ENCODE measurements around the gene DNM3. TPM values are rescaled to one million over a fixed set of nuclear protein-coding genes. Genes with fewer than 3 reads are reported as not detected.
"Not testable (repeated sequence)": the region's sequence is repeated elsewhere in the genome, so short reads cannot be mapped to it uniquely, and the experiment has no call there.

Gene DNM3
- total RNA-seq, 1 experiment from 2014 or later, result 0.11 TPM

- Mint-ChIP-seq H3K27me3 (ENCODE audit: insufficient read depth, unreplicated experiment) (peaks cover 7% of the 10 kb centered on the region), H3K4me1 (ENCODE audit: low read depth, unreplicated experiment) (peaks cover 8% of the 10 kb centered on the region), H3K36me3 (ENCODE audit: insufficient read depth, unreplicated experiment) (no peaks in the 10 kb centered on the region), H3K27ac (ENCODE audit: unreplicated experiment) (no peak overlapping the region), H3K4me3 (ENCODE audit: unreplicated experiment) (no peak overlapping the region), H3K9me3 (ENCODE audit: unreplicated experiment) (no peaks in the 10 kb centered on the region)
- intact Hi-C loops (cut with micrococcal nuclease; ENCODE audit: unreplicated experiment), result no loop called here
- CTCF ChIA-PET, result no interaction called here
- Histone ChIP-seq H3K4me1 (0 out of 2 replicates have a peak, but pooled peaks cover 4% of the 10 kb centered on the region), H3K27me3 (replicated peaks; ENCODE audit: control insufficient read depth, insufficient read depth, low read length) (no peaks in the 10 kb centered on the region), H3K9me3 (no peaks in the 10 kb centered on the region), H3K4me3 (ENCODE audit: low read depth, low read length) (no peak overlapping the region), H3K36me3 (ENCODE audit: control insufficient read depth, insufficient read depth, low read length) (no peaks in the 10 kb centered on the region)
- no peak for DNase-seq
- TF ChIP-seq CTCF (IDR thresholded peaks at IDR 0.05; ENCODE audit: insufficient read depth in 1 of 2, low read depth in 1 of 2, low read length in 1 of 2, severe bottlenecking in 1 of 2, unreplicated experiment in 1 of 2), result no peak
- no TSS peak for BruUV-seq (replicated peaks)
- POLR2A ChIA-PET, result no interaction called here
Measured at GRCh38 chr1:172019976-172020375, 178.7 kb downstream of the DNM3 start.

- TF ChIP-seq CTCF (IDR thresholded peaks at IDR 0.05; ENCODE audit: insufficient read depth in 1 of 2, low read depth in 1 of 2, low read length in 1 of 2, severe bottlenecking in 1 of 2, unreplicated experiment in 1 of 2), result no peak
- H3K27me3 Mint-ChIP-seq (ENCODE audit: insufficient read depth, unreplicated experiment), result peaks cover 5% of the 10 kb centered on the region
- intact Hi-C loops (cut with micrococcal nuclease; ENCODE audit: unreplicated experiment), result no loop called here
- no peak for DNase-seq
- H3K27ac Mint-ChIP-seq (ENCODE audit: unreplicated experiment), result no peak overlapping the region
- no peaks in the 10 kb centered on the region for H3K36me3 Mint-ChIP-seq (ENCODE audit: insufficient read depth, unreplicated experiment)
- no peaks in the 10 kb centered on the region for H3K9me3 Mint-ChIP-seq (ENCODE audit: unreplicated experiment)
- peaks cover 8% of the 10 kb centered on the region for H3K4me1 Mint-ChIP-seq (ENCODE audit: low read depth, unreplicated experiment)
- no peaks in the 10 kb centered on the region for H3K27me3 ChIP-seq (replicated peaks; ENCODE audit: control insufficient read depth, insufficient read depth, low read length)
- ChIA-PET CTCF (no interaction called here), POLR2A (no interaction called here)
- no TSS peak for BruUV-seq (replicated peaks)
- no peaks in the 10 kb centered on the region for H3K36me3 ChIP-seq (ENCODE audit: control insufficient read depth, insufficient read depth, low read length)
- H3K9me3 ChIP-seq, result no peaks in the 10 kb centered on the region
- 0 out of 2 replicates have a peak, but pooled peaks cover 6% of the 10 kb centered on the region for H3K4me1 ChIP-seq
- H3K4me3 ChIP-seq (ENCODE audit: low read depth, low read length), result no peak overlapping the region
- H3K4me3 Mint-ChIP-seq (ENCODE audit: unreplicated experiment), result no peak overlapping the region
Measured at GRCh38 chr1:172024516-172024915, 183.2 kb downstream of the DNM3 start.

DNA sequence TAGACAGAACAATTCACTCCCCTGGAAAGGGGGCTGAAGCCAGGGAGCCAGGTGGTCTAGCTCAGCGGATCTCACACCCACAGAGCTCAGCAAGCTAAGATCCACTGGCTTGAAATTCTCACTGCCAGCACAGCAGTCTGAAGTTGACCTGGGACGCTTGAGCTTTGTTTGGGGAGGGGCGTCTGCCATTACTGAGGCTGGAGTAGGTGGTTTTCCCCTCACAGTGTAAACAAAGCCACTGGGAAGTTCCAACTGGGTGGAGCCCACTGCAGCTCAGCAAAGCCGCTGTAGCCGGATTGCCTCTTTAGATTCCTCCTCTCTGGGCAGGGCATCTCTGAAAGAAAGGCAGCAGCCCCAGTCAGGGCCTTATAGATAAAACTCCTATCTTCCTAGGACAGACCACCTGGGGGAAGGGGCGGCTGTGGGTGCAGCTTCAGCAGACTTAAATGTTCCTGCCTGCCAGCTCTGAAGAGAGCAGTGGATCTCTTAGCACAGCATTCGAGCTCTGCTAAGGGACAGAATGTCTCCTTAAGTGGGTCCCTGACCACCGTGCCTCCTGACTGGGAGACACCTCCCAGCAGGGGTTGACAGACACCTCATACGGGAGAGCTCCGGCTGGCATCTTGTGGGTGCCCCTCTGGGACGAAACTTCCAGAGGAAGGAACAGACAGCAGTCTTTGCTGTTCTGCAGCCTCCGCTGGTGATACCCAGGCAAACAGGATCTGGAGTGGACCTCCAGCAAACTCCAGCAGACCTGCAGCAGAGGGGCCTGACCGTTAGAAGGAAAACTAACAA lies 183.8 kb downstream of the DNM3 start:
- CTCF ChIA-PET; intact Hi-C loops (cut with micrococcal nuclease; ENCODE audit: unreplicated experiment); H3K9me3 ChIP-seq; H3K9me3 Mint-ChIP-seq (ENCODE audit: unreplicated experiment); H3K4me3 ChIP-seq (ENCODE audit: low read depth, low read length); H3K4me1 Mint-ChIP-seq (ENCODE audit: low read depth, unreplicated experiment); H3K4me1 ChIP-seq; H3K27me3 ChIP-seq (replicated peaks; ENCODE audit: control insufficient read depth, insufficient read depth, low read length); H3K27ac Mint-ChIP-seq (ENCODE audit: unreplicated experiment); H3K36me3 Mint-ChIP-seq (ENCODE audit: insufficient read depth, unreplicated experiment); BruUV-seq (replicated peaks); DNase-seq; H3K4me3 Mint-ChIP-seq (ENCODE audit: unreplicated experiment); H3K27me3 Mint-ChIP-seq (ENCODE audit: insufficient read depth, unreplicated experiment); H3K36me3 ChIP-seq (ENCODE audit: control insufficient read depth, insufficient read depth, low read length); POLR2A ChIA-PET: not testable (repeated sequence)

All from Caco-2 (cell line).